ENCODE data around the gene CHTF18.

- no peak for TF ChIP-seq POLR2A (IDR thresholded peaks at IDR 0.05; ENCODE audit: low read depth, low read length)
- no peak for TF ChIP-seq POLR2AphosphoS5 (IDR thresholded peaks at IDR 0.05; ENCODE audit: low read depth, low read length)
- TF ChIP-seq TAF1 (IDR thresholded peaks at IDR 0.05; ENCODE audit: low read depth, low read length) = no peak
- no peak for TF ChIP-seq SPI1 (IDR thresholded peaks at IDR 0.05; ENCODE audit: low read depth, low read length)
- no peak for TF ChIP-seq POU2F2 (IDR thresholded peaks at IDR 0.05; ENCODE audit: low read depth, low read length)
- TF ChIP-seq PAX5 (IDR thresholded peaks at IDR 0.05; ENCODE audit: insufficient read depth, low read length, severe bottlenecking) = no peak
Measured at GRCh38 chr16:844638-845350, 56.4 kb downstream of the CHTF18 start.

Measured in GM12891 (cell line).